PC-9 (cell line): ENCODE data around the gene OR2T33. TPM values are rescaled to one million over a fixed set of nuclear protein-coding genes. Genes with fewer than 3 reads are reported as not detected.
"Not testable (repeated sequence)": the region's sequence is repeated elsewhere in the genome, so short reads cannot be mapped to it uniquely, and the experiment has no call there.

Experiments
- Bru-seq: library from RNA; stranded (reverse); fragments of 400-500 nt; gene quantifications from one replicate; lab custom pipeline; 2021; lab: Mats Ljungman, UMichigan
- BruChase-seq, 2 experiments: library from RNA; stranded (reverse); fragments of 400-500 nt; gene quantifications; one replicate each; lab custom pipeline; 2021; lab: Mats Ljungman, UMichigan
- BruUV-seq: library from RNA; stranded (reverse); fragments of 400-500 nt; replicated peaks from 2 replicates; lab custom pipeline; 2021; lab: Mats Ljungman, UMichigan
- CTCF ChIA-PET: fragments of 300-600 bp; sonication (Branson Sonifier 250); formaldehyde crosslinking; loops from one replicate; lab custom pipeline; 2022; ENCODE audit warnings: antibody characterized with exemption; lab: Charles Lee
- POLR2A ChIA-PET: fragments of 300-600 bp; sonication (Branson Sonifier 250); formaldehyde crosslinking; loops from one replicate; lab custom pipeline; 2022; ENCODE audit warnings: antibody characterized with exemption; ENCODE audit not compliant: unreplicated experiment; lab: Charles Lee
- DNase-seq, 2 experiments: peaks; one replicate each; pipeline versions ENCODE4 v3.0.0 to v3.0.0-alpha.2; 2015 to 2022; ENCODE audit warnings: mixed read lengths in 1 of 2
- H2AFZ ChIP-seq: fragments of 200-600 bp; sonication (generic); 2 replicates; pipeline ENCODE4 v1.8.1; 2017; ENCODE audit warnings: antibody characterized with exemption
- H3F3A ChIP-seq: fragments of 200-600 bp; sonication (generic); 2 replicates; pipeline ENCODE4 v1.8.1; 2017; ENCODE audit warnings: antibody characterized with exemption, mild to moderate bottlenecking, low read depth; ENCODE audit not compliant: insufficient read depth
- H3K27ac ChIP-seq: fragments of 200-600 bp; sonication (generic); 2 replicates; pipeline ENCODE4 v1.6.1; 2016; ENCODE audit warnings: mixed run types
- H3K27me3 ChIP-seq: fragments of 200-600 bp; sonication (generic); 2 replicates; pipeline ENCODE4 v1.6.1; 2016; ENCODE audit warnings: low read depth, mixed run types; ENCODE audit not compliant: insufficient read depth
- H3K36me3 ChIP-seq: fragments of 200-600 bp; sonication (generic); 2 replicates; pipeline ENCODE4 v1.6.1; 2016; ENCODE audit warnings: low read depth, mixed run types
- H3K4me1 ChIP-seq: fragments of 200-600 bp; sonication (generic); replicated peaks from 2 replicates; pipeline ENCODE4 v1.6.1; 2016; ENCODE audit warnings: mixed run types; ENCODE audit not compliant: insufficient read depth
- H3K4me2 ChIP-seq: fragments of 200-600 bp; sonication (generic); 2 replicates; pipeline ENCODE4 v1.6.1; 2017; ENCODE audit warnings: mixed run types
- H3K4me3 ChIP-seq: fragments of 200-600 bp; sonication (generic); 2 replicates; pipeline ENCODE4 v1.6.1; 2016; ENCODE audit warnings: mixed run types
- H3K79me2 ChIP-seq: fragments of 200-600 bp; sonication (generic); 2 replicates; pipeline ENCODE4 v1.6.1; 2017; ENCODE audit warnings: low read depth, mixed run types
- H3K9me2 ChIP-seq: fragments of 200-600 bp; sonication (generic); 2 replicates; pipeline ENCODE4 v1.8.1; 2017; ENCODE audit warnings: mild to moderate bottlenecking; ENCODE audit not compliant: insufficient read depth
- H3K9me3 ChIP-seq: fragments of 200-600 bp; sonication (generic); 2 replicates; pipeline ENCODE4 v1.8.1; 2016; ENCODE audit warnings: low read depth; ENCODE audit not compliant: insufficient read depth
- H4K20me1 ChIP-seq: fragments of 200-600 bp; sonication (generic); 2 replicates; pipeline ENCODE4 v1.8.1; 2017; ENCODE audit not compliant: insufficient read depth
- CTCF ChIP-seq: fragments of 200-600 bp; sonication (generic); conservative IDR thresholded peaks from 2 replicates; pipeline ENCODE4 v1.6.1; 2017; ENCODE audit warnings: mixed run types, antibody characterized with exemption, mild to moderate bottlenecking, moderate library complexity
- EZH2 ChIP-seq: fragments of 200-600 bp; sonication (generic); IDR thresholded peaks from 2 replicates; pipeline ENCODE4 v1.8.0; 2017; ENCODE audit warnings: antibody characterized with exemption, low read depth
- intact Hi-C: fragments of 100-400 bp; cut with micrococcal nuclease; formaldehyde crosslinking; loops from one replicate; pipeline ENCODE4 v1.10.0; 2022; ENCODE audit not compliant: unreplicated experiment
- long read RNA-seq: library from polyadenylated mRNA; stranded (forward); transcript quantifications from one replicate; pipeline ENCODE4 v2.0.0, GENCODE V29; 2022
- total RNA-seq: library from RNA; stranded (reverse); gene quantifications from 2 replicates; pipeline ENCODE4 v1.2.3, GENCODE V29; 2021

Gene OR2T33
- total RNA-seq, result not detected in 2 replicates
- Bru-seq, nascent RNA, result not detected
- not detected for BruChase-seq, experiment 1, labeled RNA remaining after a 2-hour chase
- not detected for BruChase-seq, experiment 2, labeled RNA remaining after a 6-hour chase
- long read RNA-seq, result 0 reads

- no peak within 1 kb of the TSS for H2AFZ ChIP-seq
- no peaks in the 10 kb centered on the region for H3K9me3 ChIP-seq
- no peaks in the 10 kb centered on the region for H3F3A ChIP-seq
- H3K27me3 ChIP-seq, result no peaks in the 10 kb centered on the region
- H3K27ac ChIP-seq, result no peak within 1 kb of the TSS
- TF ChIP-seq CTCF, result no peak
- TF ChIP-seq EZH2, result no peak
- H3K4me3 ChIP-seq, result no peak within 1 kb of the TSS
- no peaks in the 10 kb centered on the region for H3K36me3 ChIP-seq
- H3K4me2 ChIP-seq, result no peak within 1 kb of the TSS
- intact Hi-C loops, result no loop called here
- ChIA-PET CTCF (no interaction called here), POLR2A (no interaction called here)
- H3K4me1 ChIP-seq, result no peaks in the 10 kb centered on the region
- H4K20me1 ChIP-seq, result no peaks in the 10 kb centered on the region
- H3K79me2 ChIP-seq, result no peaks in the 10 kb centered on the region
- DNase-seq, result no peak
- no TSS peak for BruUV-seq
- H3K9me2 ChIP-seq, result no peaks in the 10 kb centered on the region
These were observed at the start of gene OR2T33 for GRCh38 chr1:248277876-248278275. Gene OR2T33 (minus strand): TSS chr1:248277976. CDS start chr1:248273814, 4,162 bp downstream.

GRCh38 chr1:248324468-248324867 lies 46.7 kb upstream of the OR2T33 start, which contains the start of gene OR2M7:
Gene OR2M7 (minus strand): TSS chr1:248324568. CDS start chr1:248324568, 0 bp downstream.
- H3K27ac ChIP-seq, result no peak within 1 kb of the TSS
- DNase-seq, result no peak
- H3K79me2 ChIP-seq, result no peaks in the 10 kb centered on the region
- H2AFZ ChIP-seq, result no peak within 1 kb of the TSS
- H3K9me2 ChIP-seq, result no peaks in the 10 kb centered on the region
- no peaks in the 10 kb centered on the region for H3K4me1 ChIP-seq
- H3K36me3 ChIP-seq, result no peaks in the 10 kb centered on the region
- CTCF ChIA-PET, result no interaction called here
- intact Hi-C loops, result no loop called here
- H3K27me3 ChIP-seq, result no peaks in the 10 kb centered on the region
- no peaks in the 10 kb centered on the region for H4K20me1 ChIP-seq
- H3K4me2 ChIP-seq, result no peak within 1 kb of the TSS
- H3K4me3 ChIP-seq, result no peak within 1 kb of the TSS
- no peak for TF ChIP-seq EZH2
- no peak for TF ChIP-seq CTCF
- no peaks in the 10 kb centered on the region for H3K9me3 ChIP-seq
- POLR2A ChIA-PET, result no interaction called here
- no peaks in the 10 kb centered on the region for H3F3A ChIP-seq
- BruUV-seq, result no TSS peak

GRCh38 chr1:248316796-248317195 lies 39.0 kb upstream of the OR2T33 start:
- no peaks in the 10 kb centered on the region for H3K9me2 ChIP-seq
- no peak overlapping the region for H3K27ac ChIP-seq
- H2AFZ ChIP-seq, result no peak overlapping the region
- no peaks in the 10 kb centered on the region for H3K79me2 ChIP-seq
- H3K4me2 ChIP-seq, result no peak overlapping the region
- no peaks in the 10 kb centered on the region for H3K9me3 ChIP-seq
- ChIA-PET POLR2A (no interaction called here), CTCF (no interaction called here)
- H4K20me1 ChIP-seq, result no peaks in the 10 kb centered on the region
- no peaks in the 10 kb centered on the region for H3K4me1 ChIP-seq
- no TSS peak for BruUV-seq
- no peaks in the 10 kb centered on the region for H3F3A ChIP-seq
- H3K27me3 ChIP-seq, result no peaks in the 10 kb centered on the region
- H3K36me3 ChIP-seq, result no peaks in the 10 kb centered on the region
- no peak overlapping the region for H3K4me3 ChIP-seq
- intact Hi-C loops, result no loop called here
- DNase-seq, result no peak
- TF ChIP-seq CTCF (no peak), EZH2 (no peak)

GRCh38 chr1:248306740-248307139 lies 29.0 kb upstream of the OR2T33 start:
- H3K27me3 ChIP-seq, H3K36me3 ChIP-seq, H3K4me1 ChIP-seq, H4K20me1 ChIP-seq, H3K4me2 ChIP-seq, H3K27ac ChIP-seq, H3K4me3 ChIP-seq, CTCF ChIA-PET, intact Hi-C loops, H3K9me3 ChIP-seq, BruUV-seq, H3F3A ChIP-seq, POLR2A ChIA-PET, H2AFZ ChIP-seq, H3K79me2 ChIP-seq, H3K9me2 ChIP-seq, DNase-seq: not testable (repeated sequence)
